ENCODE results near the gene CACNA1B.

DNA sequence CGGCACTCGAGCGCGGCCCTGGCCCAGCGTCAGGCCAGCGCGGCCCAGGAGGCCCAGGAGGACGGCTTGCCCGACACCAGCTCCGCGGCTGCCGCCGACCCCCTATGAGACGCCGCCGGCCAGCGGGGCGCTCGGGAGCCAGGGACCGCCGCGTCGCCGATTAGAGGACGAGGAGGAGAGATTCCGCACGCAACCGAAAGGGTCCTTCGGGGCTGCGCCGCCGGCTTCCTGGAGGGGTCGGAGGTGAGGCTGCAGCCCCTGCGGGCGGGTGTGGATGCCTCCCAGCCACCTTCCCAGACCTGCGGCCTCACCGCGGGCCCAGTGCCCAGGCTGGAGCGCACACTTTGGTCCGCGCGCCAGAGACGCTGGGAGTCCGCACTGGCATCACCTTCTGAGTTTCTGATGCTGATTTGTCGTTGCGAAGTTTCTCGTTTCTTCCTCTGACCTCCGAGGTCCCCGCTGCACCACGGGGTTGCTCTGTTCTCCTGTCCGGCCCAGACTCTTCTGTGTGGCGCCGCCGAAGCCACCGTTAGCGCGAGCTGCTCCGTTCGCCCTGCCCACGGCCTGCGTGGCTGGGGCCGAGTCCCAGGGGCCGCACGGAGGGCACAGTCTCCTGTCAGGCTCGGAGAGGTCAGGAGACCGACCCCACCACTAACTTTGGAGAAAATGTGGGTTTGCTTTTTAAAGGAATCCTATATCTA, 42.6 kb upstream of the CACNA1B start:
- TF ChIP-seq, protein P1, sequence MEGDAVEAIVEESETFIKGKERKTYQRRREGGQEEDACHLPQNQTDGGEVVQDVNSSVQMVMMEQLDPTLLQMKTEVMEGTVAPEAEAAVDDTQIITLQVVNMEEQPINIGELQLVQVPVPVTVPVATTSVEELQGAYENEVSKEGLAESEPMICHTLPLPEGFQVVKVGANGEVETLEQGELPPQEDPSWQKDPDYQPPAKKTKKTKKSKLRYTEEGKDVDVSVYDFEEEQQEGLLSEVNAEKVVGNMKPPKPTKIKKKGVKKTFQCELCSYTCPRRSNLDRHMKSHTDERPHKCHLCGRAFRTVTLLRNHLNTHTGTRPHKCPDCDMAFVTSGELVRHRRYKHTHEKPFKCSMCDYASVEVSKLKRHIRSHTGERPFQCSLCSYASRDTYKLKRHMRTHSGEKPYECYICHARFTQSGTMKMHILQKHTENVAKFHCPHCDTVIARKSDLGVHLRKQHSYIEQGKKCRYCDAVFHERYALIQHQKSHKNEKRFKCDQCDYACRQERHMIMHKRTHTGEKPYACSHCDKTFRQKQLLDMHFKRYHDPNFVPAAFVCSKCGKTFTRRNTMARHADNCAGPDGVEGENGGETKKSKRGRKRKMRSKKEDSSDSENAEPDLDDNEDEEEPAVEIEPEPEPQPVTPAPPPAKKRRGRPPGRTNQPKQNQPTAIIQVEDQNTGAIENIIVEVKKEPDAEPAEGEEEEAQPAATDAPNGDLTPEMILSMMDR (IDR thresholded peaks at IDR 0.05): no peak
- TF ChIP-seq POLR2A (IDR thresholded peaks at IDR 0.05): no peak
